ENCODE data around the gene RNF34. TPM values are rescaled to one million over a fixed set of nuclear protein-coding genes. Genes with fewer than 3 reads are reported as not detected.

Gene RNF34
- total and polyA plus RNA-seq, 2 of the 13 experiments (the other 11 are each of a cell fraction or from before 2014, with no cell fraction given): 36.8 to 53.2 TPM

- TF ChIP-seq MLX (CRISPR knock-in tag; IDR thresholded peaks at IDR 0.05): no peak
- TF ChIP-seq REST (IDR thresholded peaks at IDR 0.05; ENCODE audit: borderline replicate concordance in 1 of 2, low read depth in 1 of 2, low read length in 2 of 2): no peak
- no peak for TF ChIP-seq AFF4 (CRISPR knock-in tag; IDR thresholded peaks at IDR 0.05)
- TF ChIP-seq TBX3 (IDR thresholded peaks at IDR 0.05; ENCODE audit: borderline replicate concordance): no peak
Measured at GRCh38 chr12:121456551-121456950, 56.6 kb downstream of the RNF34 start (continued).

- in situ Hi-C loops (cut with HindIII; ENCODE audit: extremely low pct_ligation_motif_present, low pct_unique_long_range_greater_than_20kb): no loop called here
- Histone ChIP-seq H3K27ac (ENCODE audit: extremely low read length, insufficient read depth, low read length) (no peak overlapping the region), H3K9me3 (ENCODE audit: low read length) (no peaks in the 10 kb centered on the region), H3K4me3 (replicated peaks in 1 of 3; ENCODE audit: insufficient read depth in 1 of 3, low read depth in 2 of 3, low read length in 3 of 3) (no peak overlapping the region), H4K20me1 (ENCODE audit: insufficient read depth, low read length) (peaks cover 12% of the 10 kb centered on the region), H3K27me3 (ENCODE audit: control insufficient read depth in 1 of 2, insufficient read depth in 2 of 2, low read length in 2 of 2) (no peaks in the 10 kb centered on the region), H2AFZ (ENCODE audit: low read length) (no peak overlapping the region), H3K36me3 (replicated peaks in 1 of 2; ENCODE audit: control insufficient read depth in 1 of 2, insufficient read depth in 2 of 2, low read length in 2 of 2) (peaks cover 4 to 22% of the 10 kb centered on the region in 2 experiments; a peak in 3 of 5 replicates), H3K4me1 (ENCODE audit: insufficient read depth, low read length) (peaks cover 19% of the 10 kb centered on the region), H3K79me2 (ENCODE audit: insufficient read depth, low read length) (peaks cover 69% of the 10 kb centered on the region), H3K9ac (ENCODE audit: insufficient read depth, low read depth, low read length) (no peak overlapping the region), H3K4me2 (ENCODE audit: low read depth, low read length) (no peak overlapping the region)
- intact Hi-C loops (cut with micrococcal nuclease; ENCODE audit: unreplicated experiment): no loop called here
- BruUV-seq (replicated peaks): no TSS peak
- ChIA-PET POLR2A (no interaction called here), CTCF (ENCODE audit: low intra/inter-chr PET ratio, low total read pairs) (no interaction called here)
- no peak for FAIRE-seq
- ATAC-seq: no peak
- TF ChIP-seq MLXIP (CRISPR knock-in tag; IDR thresholded peaks at IDR 0.05; ENCODE audit: borderline replicate concordance): no peak
- no peak for DNase-seq (ENCODE audit: low spot score)
- WGBS (ENCODE audit: low lambda C conversion rate): 95% methylated on average over 5 of the region's 5 CpGs
Measured at GRCh38 chr12:121461048-121461447, 61.1 kb downstream of the RNF34 start.
